Measurements from ENCODE around the gene OMD. TPM values are rescaled to one million over a fixed set of nuclear protein-coding genes. Genes with fewer than 3 reads are reported as not detected.

Gene OMD
- polyA plus RNA-seq, 1 of the 3 experiments (the other 2 are of a cell fraction): not detected

- H4K20me1 ChIP-seq (ENCODE audit: insufficient read depth): no peaks in the 10 kb centered on the region
- peaks cover 4 to 22% of the 10 kb centered on the region in 2 experiments for H3K4me1 ChIP-seq (ENCODE audit: control insufficient read depth in 1 of 2, insufficient read depth in 2 of 2, low read depth in 1 of 2, low read length in 1 of 2)
- WGBS (ENCODE audit: low lambda C conversion rate): 29% methylated on average over 3 of the region's 3 CpGs
- H3F3A ChIP-seq (replicated peaks; ENCODE audit: insufficient read depth): no peaks in the 10 kb centered on the region
- peak overlapping the region; percentile 43 for H3K4me2 ChIP-seq
- TF ChIP-seq JUND (IDR thresholded peaks at IDR 0.05) (peak; percentile 52), POLR2AphosphoS5 (IDR thresholded peaks at IDR 0.05; ENCODE audit: low read depth, low read length) (peak; percentile 61; the same call in 1 of the 2 replicates), MAX (IDR thresholded peaks at IDR 0.05; ENCODE audit: low read depth) (peak; percentile 80), ZBTB33 (IDR thresholded peaks at IDR 0.05; ENCODE audit: borderline replicate concordance, low read depth) (no peak), RCOR1 (IDR thresholded peaks at IDR 0.05; ENCODE audit: low read length) (no peak), CHD2 (IDR thresholded peaks at IDR 0.05; ENCODE audit: low read length, partially characterized antibody) (no peak), EP300 (IDR thresholded peaks at IDR 0.05; ENCODE audit: borderline replicate concordance in 1 of 2, low read depth in 1 of 2, low read length in 1 of 2) (peak in 1 of 2 experiments; percentile 25; a peak in 1 of 4 replicates), REST (IDR thresholded peaks at IDR 0.05; ENCODE audit: low read depth, low read length) (no peak), TCF12 (IDR thresholded peaks at IDR 0.05) (peak; percentile 83), SIN3A (IDR thresholded peaks at IDR 0.05; ENCODE audit: borderline replicate concordance, low read depth, low read length) (no peak), TAF1 (IDR thresholded peaks at IDR 0.05; ENCODE audit: borderline replicate concordance, low read depth, low read length) (no peak), RAD21 (IDR thresholded peaks at IDR 0.05; ENCODE audit: low read length) (no peak), FOXM1 (IDR thresholded peaks at IDR 0.05; ENCODE audit: low read depth) (no peak), GABPA (IDR thresholded peaks at IDR 0.05; ENCODE audit: low read depth) (no peak), MEF2A (IDR thresholded peaks at IDR 0.05; ENCODE audit: borderline replicate concordance, low read depth) (peak; percentile 99), NFIC (IDR thresholded peaks at IDR 0.05; ENCODE audit: borderline replicate concordance) (peak; percentile 20; the same call in 1 of the 2 replicates), YY1 (IDR thresholded peaks at IDR 0.05; ENCODE audit: low read depth) (no peak), ELF1 (IDR thresholded peaks at IDR 0.05) (no peak), FOSL2 (IDR thresholded peaks at IDR 0.05; ENCODE audit: borderline replicate concordance, low read depth) (peak; percentile 72; the same call in 1 of the 2 replicates)
- H3K27ac ChIP-seq (ENCODE audit: low read depth in 2 of 2, low read length in 1 of 2): peak overlapping the region in 1 of 2 experiments; percentile 68; a peak in 3 of 4 replicates
- CTCF ChIA-PET: interaction anchor here (0.9 to 1.2 kb wide), 2 partner anchors 16 to 31 kb away, joined by 3 read pairs; no protein-coding TSS in a partner anchor
- POLR2A ChIA-PET: no interaction called here
- H2AFZ ChIP-seq (ENCODE audit: low read depth): no peak overlapping the region
- H3K9me2 ChIP-seq: no peaks in the 10 kb centered on the region
- no peak for DNase-seq
- no peak overlapping the region; the same call in 1 of the 2 replicates for H3K9ac ChIP-seq
- H3K9me3 ChIP-seq: no peaks in the 10 kb centered on the region
- no peaks in the 10 kb centered on the region for H3K79me2 ChIP-seq (ENCODE audit: insufficient read depth)
- H3K27me3 ChIP-seq (ENCODE audit: insufficient read depth): no peaks in the 10 kb centered on the region
- no peak overlapping the region for H3K4me3 ChIP-seq (ENCODE audit: low read depth in 2 of 2, low read length in 1 of 2)
- H3K36me3 ChIP-seq (replicated peaks in 1 of 2; ENCODE audit: control insufficient read depth in 1 of 2, insufficient read depth in 2 of 2, low read length in 1 of 2): no peaks in the 10 kb centered on the region
These were observed 39.7 kb upstream of the OMD start for GRCh38 chr9:92463984-92464383.

Measured in SK-N-SH (cell line).